HepG2 (cell line): ENCODE data around the gene COQ8A. TPM values are rescaled to one million over a fixed set of nuclear protein-coding genes. Genes with fewer than 3 reads are reported as not detected.

ENCODE experiments used
- ARNT2 ChIP-seq: sonication (generic); formaldehyde crosslinking; IDR thresholded peaks from 2 replicates; pipeline ENCODE4 v1.8.0; 2022; ENCODE audit warnings: mild to moderate bottlenecking, low read depth, missing genetic modification reagents, moderate library complexity
- CBX1 ChIP-seq: IDR thresholded peaks from one replicate; pipeline ENCODE4 v1.6.1; 2016; ENCODE audit warnings: antibody characterized with exemption, low read depth
- ISL2 ChIP-seq: sonication (generic); formaldehyde crosslinking; IDR thresholded peaks from 2 replicates; pipeline ENCODE4 v1.5.0; 2020; ENCODE audit warnings: missing genetic modification reagents
- PHF20 ChIP-seq: sonication (generic); formaldehyde crosslinking; IDR thresholded peaks from 2 replicates; pipeline ENCODE4 v1.5.0; 2020; ENCODE audit warnings: mild to moderate bottlenecking, missing genetic modification reagents
- RARA ChIP-seq: IDR thresholded peaks from 2 replicates; pipeline ENCODE4 v1.6.1; 2016; ENCODE audit warnings: missing genetic modification reagents, missing compliant biosample characterization
- SRSF9 ChIP-seq: fragments of 200-400 bp; formaldehyde crosslinking; IDR thresholded peaks from 2 replicates; pipeline ENCODE4 v1.6.1; 2018; ENCODE audit warnings: borderline replicate concordance, mild to moderate bottlenecking, low read depth, low read length; ENCODE audit not compliant: insufficient read depth, poor library complexity, severe bottlenecking
- STAG1 ChIP-seq: sonication (generic); formaldehyde crosslinking; IDR thresholded peaks from 2 replicates; pipeline ENCODE4 v1.4.0; 2020; ENCODE audit warnings: missing genetic modification reagents
- ZNF547 ChIP-seq: sonication (generic); formaldehyde crosslinking; IDR thresholded peaks from 2 replicates; pipeline ENCODE4 v1.5.1; 2020; ENCODE audit warnings: mild to moderate bottlenecking, missing genetic modification reagents
- ZNF550 ChIP-seq: sonication (generic); formaldehyde crosslinking; IDR thresholded peaks from 2 replicates; pipeline ENCODE4 v1.4.0; 2020; ENCODE audit warnings: mild to moderate bottlenecking, missing genetic modification reagents, borderline replicate concordance
- ZNF557 ChIP-seq: sonication (generic); formaldehyde crosslinking; IDR thresholded peaks from 2 replicates; pipeline ENCODE4 v1.4.0; 2020; ENCODE audit warnings: missing genetic modification reagents
- ZNF660 ChIP-seq: sonication (generic); formaldehyde crosslinking; IDR thresholded peaks from 2 replicates; pipeline ENCODE4 v1.5.1; 2020; ENCODE audit warnings: mild to moderate bottlenecking, low read depth, missing genetic modification reagents, borderline replicate concordance
- polyA plus RNA-seq, 8 experiments: library from polyadenylated mRNA; depleted of rRNA in 3 of 8; stranded (reverse) in 7 of 8; unstranded in 1 of 8; fragments of >200 nt; fragmentation: Illumina TruSeq in 4 of 8; extraction: Trizol in 4 of 8; gene quantifications; 2 replicates each; pipeline versions ENCODE4 v1.2.1 to v1.2.3, GENCODE V29; 2011 to 2016; ENCODE audit warnings: low read depth in 4 of 8, missing spikeins in 1 of 8, mixed read lengths in 1 of 8; ENCODE audit not compliant: insufficient read depth in 1 of 8
- total RNA-seq, 5 experiments: library from RNA; depleted of rRNA; stranded (reverse); fragments of >200 nt; fragmentation: Illumina TruSeq; extraction: Trizol; gene quantifications; 2 replicates each; pipeline ENCODE4 v1.2.3, GENCODE V29; 2016; ENCODE audit warnings: low read depth in 1 of 5
- TF ChIP-seq, protein P1 (sequence below): sonication (generic); formaldehyde crosslinking; IDR thresholded peaks from 2 replicates; pipeline ENCODE4 v1.8.1; 2023; ENCODE audit warnings: mild to moderate bottlenecking, missing genetic modification reagents
- TF ChIP-seq, protein P2 (sequence below): sonication (generic); formaldehyde crosslinking; IDR thresholded peaks from 2 replicates; pipeline ENCODE4 v1.4.0; 2020; ENCODE audit warnings: missing genetic modification reagents, borderline replicate concordance
- TF ChIP-seq, protein P3 (sequence below): IDR thresholded peaks from 2 replicates; pipeline ENCODE4 v1.6.1; 2016; ENCODE audit warnings: mild to moderate bottlenecking, missing biosample characterization, missing genetic modification reagents
- TF ChIP-seq, protein P4 (sequence below): sonication (generic); formaldehyde crosslinking; IDR thresholded peaks from 2 replicates; pipeline ENCODE4 v1.9.0; 2022; ENCODE audit warnings: low read depth, missing genetic modification reagents
- TF ChIP-seq, protein P5 (sequence below): sonication (generic); formaldehyde crosslinking; IDR thresholded peaks from 2 replicates; pipeline ENCODE4; 2020; ENCODE audit warnings: missing genetic modification reagents, mild to moderate bottlenecking, borderline replicate concordance
- TF ChIP-seq, protein P6 (sequence below): sonication (generic); formaldehyde crosslinking; IDR thresholded peaks from 2 replicates; pipeline ENCODE4 v1.5.1; 2020; ENCODE audit warnings: mild to moderate bottlenecking, missing genetic modification reagents, moderate library complexity
- TF ChIP-seq, protein P7 (sequence below): sonication (generic); formaldehyde crosslinking; IDR thresholded peaks from 2 replicates; pipeline ENCODE4 v1.5.1; 2020; ENCODE audit warnings: missing genetic modification reagents, mild to moderate bottlenecking, borderline replicate concordance

The COQ8A gene
- total and polyA plus RNA-seq, 2 of the 13 experiments (the other 11 are each of a cell fraction or from before 2014, with no cell fraction given), result 60.4 to 88.7 TPM

DNA sequence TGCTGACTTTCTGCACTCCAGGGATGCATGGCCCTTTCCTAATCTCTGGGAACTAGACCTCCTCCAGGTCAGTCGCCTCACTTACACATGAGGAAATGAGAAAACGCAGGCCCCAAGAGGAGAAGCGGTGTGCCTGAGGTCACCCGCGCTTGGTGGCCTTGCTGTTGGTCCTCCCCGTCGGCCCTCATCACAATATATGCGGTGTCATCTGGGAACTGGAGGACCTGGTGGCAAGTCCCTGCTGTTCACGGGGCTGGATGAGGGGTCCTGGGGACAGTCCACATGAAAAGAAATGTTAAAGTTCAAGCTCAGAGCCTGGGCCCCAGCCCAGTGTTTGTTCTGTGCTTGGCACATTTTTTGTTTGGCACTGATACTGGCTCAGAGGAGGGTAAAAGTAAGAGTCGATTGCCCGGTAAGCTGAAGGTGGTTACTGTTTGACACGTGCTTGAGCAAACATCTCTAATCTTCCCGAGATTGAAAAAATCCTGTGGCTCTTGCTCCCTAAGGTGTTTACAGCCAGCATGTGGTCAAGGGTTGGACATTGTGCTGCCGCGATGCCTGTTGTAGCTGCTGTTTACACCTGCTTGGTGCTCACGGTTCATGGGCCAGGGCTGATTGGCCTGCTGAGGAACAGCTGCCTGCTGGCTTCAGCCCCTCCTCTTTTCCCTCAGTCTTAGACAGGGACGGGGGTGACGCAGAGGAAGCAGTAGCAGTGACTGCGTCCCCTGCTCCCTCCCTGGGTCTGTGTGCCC, 5.2 kb downstream of the COQ8A start (continued):
- TF ChIP-seq ZNF547 (CRISPR knock-in tag) (no peak), STAG1 (CRISPR knock-in tag) (peak; percentile 10; the same call in 1 of the 2 replicates), ZNF550 (CRISPR knock-in tag) (peak; percentile 36; the same call in 1 of the 2 replicates), ZNF557 (no peak), PHF20 (no peak), ARNT2 (CRISPR knock-in tag) (no peak), ZNF660 (no peak), CBX1 (no peak), SRSF9 (no peak), ISL2 (CRISPR knock-in tag) (no peak), RARA (CRISPR knock-in tag) (peak; percentile 59)
- TF ChIP-seq, protein P1, sequence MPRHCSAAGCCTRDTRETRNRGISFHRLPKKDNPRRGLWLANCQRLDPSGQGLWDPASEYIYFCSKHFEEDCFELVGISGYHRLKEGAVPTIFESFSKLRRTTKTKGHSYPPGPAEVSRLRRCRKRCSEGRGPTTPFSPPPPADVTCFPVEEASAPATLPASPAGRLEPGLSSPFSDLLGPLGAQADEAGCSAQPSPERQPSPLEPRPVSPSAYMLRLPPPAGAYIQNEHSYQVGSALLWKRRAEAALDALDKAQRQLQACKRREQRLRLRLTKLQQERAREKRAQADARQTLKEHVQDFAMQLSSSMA (CRISPR knock-in tag), result no peak; the same call in 1 of the 2 replicates
- TF ChIP-seq, protein P2, sequence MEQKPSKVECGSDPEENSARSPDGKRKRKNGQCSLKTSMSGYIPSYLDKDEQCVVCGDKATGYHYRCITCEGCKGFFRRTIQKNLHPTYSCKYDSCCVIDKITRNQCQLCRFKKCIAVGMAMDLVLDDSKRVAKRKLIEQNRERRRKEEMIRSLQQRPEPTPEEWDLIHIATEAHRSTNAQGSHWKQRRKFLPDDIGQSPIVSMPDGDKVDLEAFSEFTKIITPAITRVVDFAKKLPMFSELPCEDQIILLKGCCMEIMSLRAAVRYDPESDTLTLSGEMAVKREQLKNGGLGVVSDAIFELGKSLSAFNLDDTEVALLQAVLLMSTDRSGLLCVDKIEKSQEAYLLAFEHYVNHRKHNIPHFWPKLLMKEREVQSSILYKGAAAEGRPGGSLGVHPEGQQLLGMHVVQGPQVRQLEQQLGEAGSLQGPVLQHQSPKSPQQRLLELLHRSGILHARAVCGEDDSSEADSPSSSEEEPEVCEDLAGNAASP (CRISPR knock-in tag), result peak; percentile 38; the same call in 1 of the 2 replicates
- TF ChIP-seq, protein P3, sequence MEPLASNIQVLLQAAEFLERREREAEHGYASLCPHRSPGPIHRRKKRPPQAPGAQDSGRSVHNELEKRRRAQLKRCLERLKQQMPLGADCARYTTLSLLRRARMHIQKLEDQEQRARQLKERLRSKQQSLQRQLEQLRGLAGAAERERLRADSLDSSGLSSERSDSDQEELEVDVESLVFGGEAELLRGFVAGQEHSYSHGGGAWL (CRISPR knock-in tag), result peak; percentile 57; the same call in 1 of the 2 replicates
- TF ChIP-seq, protein P4, sequence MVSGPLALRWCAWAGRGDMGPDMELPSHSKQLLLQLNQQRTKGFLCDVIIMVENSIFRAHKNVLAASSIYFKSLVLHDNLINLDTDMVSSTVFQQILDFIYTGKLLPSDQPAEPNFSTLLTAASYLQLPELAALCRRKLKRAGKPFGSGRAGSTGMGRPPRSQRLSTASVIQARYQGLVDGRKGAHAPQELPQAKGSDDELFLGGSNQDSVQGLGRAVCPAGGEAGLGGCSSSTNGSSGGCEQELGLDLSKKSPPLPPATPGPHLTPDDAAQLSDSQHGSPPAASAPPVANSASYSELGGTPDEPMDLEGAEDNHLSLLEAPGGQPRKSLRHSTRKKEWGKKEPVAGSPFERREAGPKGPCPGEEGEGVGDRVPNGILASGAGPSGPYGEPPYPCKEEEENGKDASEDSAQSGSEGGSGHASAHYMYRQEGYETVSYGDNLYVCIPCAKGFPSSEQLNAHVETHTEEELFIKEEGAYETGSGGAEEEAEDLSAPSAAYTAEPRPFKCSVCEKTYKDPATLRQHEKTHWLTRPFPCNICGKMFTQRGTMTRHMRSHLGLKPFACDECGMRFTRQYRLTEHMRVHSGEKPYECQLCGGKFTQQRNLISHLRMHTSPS (CRISPR knock-in tag), result peak; percentile 90
- TF ChIP-seq, protein P5, sequence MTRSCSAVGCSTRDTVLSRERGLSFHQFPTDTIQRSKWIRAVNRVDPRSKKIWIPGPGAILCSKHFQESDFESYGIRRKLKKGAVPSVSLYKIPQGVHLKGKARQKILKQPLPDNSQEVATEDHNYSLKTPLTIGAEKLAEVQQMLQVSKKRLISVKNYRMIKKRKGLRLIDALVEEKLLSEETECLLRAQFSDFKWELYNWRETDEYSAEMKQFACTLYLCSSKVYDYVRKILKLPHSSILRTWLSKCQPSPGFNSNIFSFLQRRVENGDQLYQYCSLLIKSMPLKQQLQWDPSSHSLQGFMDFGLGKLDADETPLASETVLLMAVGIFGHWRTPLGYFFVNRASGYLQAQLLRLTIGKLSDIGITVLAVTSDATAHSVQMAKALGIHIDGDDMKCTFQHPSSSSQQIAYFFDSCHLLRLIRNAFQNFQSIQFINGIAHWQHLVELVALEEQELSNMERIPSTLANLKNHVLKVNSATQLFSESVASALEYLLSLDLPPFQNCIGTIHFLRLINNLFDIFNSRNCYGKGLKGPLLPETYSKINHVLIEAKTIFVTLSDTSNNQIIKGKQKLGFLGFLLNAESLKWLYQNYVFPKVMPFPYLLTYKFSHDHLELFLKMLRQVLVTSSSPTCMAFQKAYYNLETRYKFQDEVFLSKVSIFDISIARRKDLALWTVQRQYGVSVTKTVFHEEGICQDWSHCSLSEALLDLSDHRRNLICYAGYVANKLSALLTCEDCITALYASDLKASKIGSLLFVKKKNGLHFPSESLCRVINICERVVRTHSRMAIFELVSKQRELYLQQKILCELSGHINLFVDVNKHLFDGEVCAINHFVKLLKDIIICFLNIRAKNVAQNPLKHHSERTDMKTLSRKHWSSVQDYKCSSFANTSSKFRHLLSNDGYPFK (CRISPR knock-in tag), result 0 out of 2 replicates have a peak, but pooled peaks have one; percentile 0
- TF ChIP-seq, protein P6, sequence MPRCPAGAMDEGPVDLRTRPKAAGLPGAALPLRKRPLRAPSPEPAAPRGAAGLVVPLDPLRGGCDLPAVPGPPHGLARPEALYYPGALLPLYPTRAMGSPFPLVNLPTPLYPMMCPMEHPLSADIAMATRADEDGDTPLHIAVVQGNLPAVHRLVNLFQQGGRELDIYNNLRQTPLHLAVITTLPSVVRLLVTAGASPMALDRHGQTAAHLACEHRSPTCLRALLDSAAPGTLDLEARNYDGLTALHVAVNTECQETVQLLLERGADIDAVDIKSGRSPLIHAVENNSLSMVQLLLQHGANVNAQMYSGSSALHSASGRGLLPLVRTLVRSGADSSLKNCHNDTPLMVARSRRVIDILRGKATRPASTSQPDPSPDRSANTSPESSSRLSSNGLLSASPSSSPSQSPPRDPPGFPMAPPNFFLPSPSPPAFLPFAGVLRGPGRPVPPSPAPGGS (CRISPR knock-in tag), result no peak
- TF ChIP-seq, protein P7, sequence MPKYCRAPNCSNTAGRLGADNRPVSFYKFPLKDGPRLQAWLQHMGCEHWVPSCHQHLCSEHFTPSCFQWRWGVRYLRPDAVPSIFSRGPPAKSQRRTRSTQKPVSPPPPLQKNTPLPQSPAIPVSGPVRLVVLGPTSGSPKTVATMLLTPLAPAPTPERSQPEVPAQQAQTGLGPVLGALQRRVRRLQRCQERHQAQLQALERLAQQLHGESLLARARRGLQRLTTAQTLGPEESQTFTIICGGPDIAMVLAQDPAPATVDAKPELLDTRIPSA (CRISPR knock-in tag), result no peak
